H1 (cell line): ENCODE data around the gene SSB. TPM values are rescaled to one million over a fixed set of nuclear protein-coding genes. Genes with fewer than 3 reads are reported as not detected.

Experiments used
- CHD7 ChIP-seq: fragments of 300-600 bp; sonication (generic); IDR thresholded peaks from 2 replicates; pipeline ENCODE4 v1.7.1; 2012; ENCODE audit warnings: low read length, moderate library complexity, mild to moderate bottlenecking, inconsistent platforms; ENCODE audit not compliant: insufficient replicate concordance
- CTCF ChIP-seq, 3 experiments: IDR thresholded peaks; 1 replicate in 2 of 3; 2 replicates in 1 of 3; pipeline versions ENCODE4 v1.5.1 to v1.6.1; 2011; ENCODE audit warnings: low read length in 3 of 3, mild to moderate bottlenecking in 3 of 3, inconsistent platforms in 2 of 3, low read depth in 1 of 3, moderate library complexity in 1 of 3; ENCODE audit not compliant: insufficient read depth in 1 of 3; ENCODE audit errors: control extremely low read depth in 1 of 3
- JUN ChIP-seq: IDR thresholded peaks from 2 replicates; pipeline ENCODE4 v1.6.1; 2011; ENCODE audit warnings: low read depth, mild to moderate bottlenecking, improper control_type of control experiment, low read length
- KDM5A ChIP-seq: fragments of 200-600 bp; IDR thresholded peaks from 2 replicates; pipeline ENCODE4 v1.7.1; 2012; ENCODE audit warnings: mild to moderate bottlenecking, low read length, inconsistent platforms, mixed read lengths
- POLR2A ChIP-seq, 2 experiments: IDR thresholded peaks; 1 replicate in 1 of 2; 2 replicates in 1 of 2; pipeline ENCODE4 v1.6.1; 2011; ENCODE audit warnings: low read depth in 2 of 2, low read length in 2 of 2, mild to moderate bottlenecking in 2 of 2; ENCODE audit errors: control extremely low read depth in 1 of 2
- RAD21 ChIP-seq, 2 experiments: IDR thresholded peaks in 1 of 2; conservative IDR thresholded peaks in 1 of 2; 2 replicates each; pipeline ENCODE4 v1.6.1; 2011; ENCODE audit warnings: low read depth in 2 of 2, low read length in 2 of 2, improper control_type of control experiment in 1 of 2, inconsistent platforms in 1 of 2, mild to moderate bottlenecking in 1 of 2, moderate library complexity in 1 of 2
- RBBP5 ChIP-seq: IDR thresholded peaks from 2 replicates; pipeline ENCODE4 v1.7.1; 2012; ENCODE audit warnings: low read depth, mild to moderate bottlenecking, inconsistent platforms, low read length, moderate library complexity, borderline replicate concordance
- SUZ12 ChIP-seq: fragments of 200-600 bp; sonication (generic); IDR thresholded peaks from 2 replicates; pipeline ENCODE4 v1.6.1; 2012; ENCODE audit warnings: mild to moderate bottlenecking, inconsistent platforms, low read length, moderate library complexity, mixed read lengths
- ZNF274 ChIP-seq: IDR thresholded peaks from 2 replicates; pipeline ENCODE4 v1.7.0; 2012; ENCODE audit warnings: low read length, borderline replicate concordance; ENCODE audit errors: extremely low read depth
- polyA plus RNA-seq, 7 experiments: library from polyadenylated mRNA; depleted of rRNA in 3 of 7; stranded (reverse) in 5 of 7; unstranded in 2 of 7; fragments of >200 nt in 5 of 7; fragments of 200-250 nt in 2 of 7; gene quantifications; 1 replicate in 5 of 7; 2 replicates in 1 of 7; 4 replicates in 1 of 7; pipeline versions ENCODE4 v1.2.1 to v1.2.3, GENCODE V29; 2011 to 2013; ENCODE audit warnings: missing spikeins in 2 of 7, mixed read lengths in 2 of 7
- total RNA-seq: library from RNA; stranded (reverse); fragmentation: NEBNext Ultra II Directional; extraction: Animal tissue kit (Norgen Biotek cat#: 25700); gene quantifications from 2 replicates; pipeline ENCODE4 v1.2.1, GENCODE V29; 2021

Gene SSB
- total and polyA plus RNA-seq, 2 of the 8 experiments (the other 6 are each of a cell fraction or from before 2014, with no cell fraction given): 60.8 to 270 TPM

GRCh38 chr2:169859423-169859822 is 60.8 kb downstream of the SSB start (continued):
- TF ChIP-seq CHD7 (no peak), RAD21 (IDR thresholded peaks at IDR 0.05 in 1 of 2, conservative IDR thresholded peaks at IDR 0.05 in 1 of 2; ENCODE audit: low read depth in 2 of 2, low read length in 2 of 2) (no peak), ZNF274 (no peak), SUZ12 (no peak), KDM5A (no peak), JUN (no peak), POLR2A (IDR thresholded peaks at IDR 0.05; ENCODE audit: control extremely low read depth in 1 of 2, low read depth in 2 of 2, low read length in 2 of 2) (no peak), RBBP5 (no peak), CTCF (IDR thresholded peaks at IDR 0.05; ENCODE audit: control extremely low read depth in 1 of 3, insufficient read depth in 1 of 3, low read depth in 1 of 3, low read length in 3 of 3) (no peak)
